Pancreas (tissue), 10 donors: ENCODE data around the gene SLC39A3. TPM values are rescaled to one million over a fixed set of nuclear protein-coding genes. Genes with fewer than 3 reads are reported as not detected.

Experiments used
- ATAC-seq, 4 donors: fragments of 200-7000 bp; cut with Tn5 transposase; one replicate each; pipeline versions ENCODE4 v1.8.0 to v1.9.1; 2020; ENCODE audit warnings: mild to moderate bottlenecking in 4 of 4, moderate library complexity in 4 of 4
- DNase-seq, 6 donors: peaks; one replicate each; pipeline ENCODE4 v3.0.0-alpha.2; 2020
- FAIRE-seq: peaks from 2 replicates; lab custom pipeline; 2012; peaks lifted over from hg19 to GRCh38; lab: Jason Lieb, UNC
- H3K27ac ChIP-seq, 4 donors: fragments of 200-600 bp; sonication (generic); 1 replicate in 3 of 4; 2 replicates in 1 of 4; pipeline versions ENCODE4 v1.5.0 to v1.8.0; 2020
- H3K27me3 ChIP-seq, 4 donors: fragments of 200-600 bp; one replicate each; pipeline ENCODE4 v1.8.0; 2021
- H3K36me3 ChIP-seq, 3 donors: fragments of 200-600 bp; sonication (generic) in 1 of 3; one replicate each; pipeline versions ENCODE4 v1.5.0 to v1.8.0; 2020 to 2021
- H3K4me1 ChIP-seq, 3 donors: fragments of 200-600 bp; one replicate each; pipeline ENCODE4 v1.8.0; 2021
- H3K4me3 ChIP-seq, 4 donors: fragments of 200-600 bp; sonication (generic) in 2 of 4; one replicate each; pipeline versions ENCODE4 v1.5.0 to v1.8.0; 2020 to 2021
- H3K9me3 ChIP-seq, 4 donors: fragments of 200-600 bp; one replicate each; pipeline ENCODE4 v1.8.0; 2021
- WGBS, 2 donors: extraction: QIAGEN DNeasy Blood & Tissue Kit; methylation state at CpG; one replicate each; pipeline ENCODE4 v1.1.7; 2013; 5-methylcytosine and 5-hydroxymethylcytosine counted together
- intact Hi-C, 3 donors: fragments of 100-400 bp; cut with DNase I; formaldehyde crosslinking; loops; one replicate each; pipeline versions ENCODE4 v1.11.1 to v1.14.2; 2022
- polyA plus RNA-seq, 2 donors: library from polyadenylated mRNA; stranded (reverse); fragments of 200-250 nt; gene quantifications; one replicate each; pipeline ENCODE4 v1.2.3, GENCODE V29; 2013
- total RNA-seq, 6 donors: library from RNA; stranded (reverse); fragmentation: NEBNext Ultra II Directional in 4 of 6; extraction: Animal tissue kit (Norgen Biotek cat#: 25700) in 4 of 6; gene quantifications; one replicate each; pipeline versions ENCODE4 v1.2.1 to v1.2.4, GENCODE V29; 2021 to 2023
- TF ChIP-seq, protein P1 (sequence below), 4 donors: fragments of 200-600 bp; sonication (generic) in 3 of 4; IDR thresholded peaks; one replicate each; pipeline versions ENCODE4 v1.5.0 to v1.8.0; 2021; ENCODE audit warnings: antibody characterized with exemption in 4 of 4
- donor health status: healthy with polysubstance abuse.
- donor health status: DM: no; HTN: no; CAD: no; lungs with moderate emphysema.
- donor health status: DM: no; HTN: no; CAD: no.
- donor health status: control.
- donor health status: control.
- donor health status: Bipolar disorder and iron deficiency.
- donor health status: DM: yes; HTN: yes; CAD: no.
- donor health status: DM: no; HTN: no; CAD: no.
- donor health status: DM: no; HTN: no; CAD: no.
- donor health status: DM: yes; HTN: yes; CAD: no.

The SLC39A3 gene
- total and polyA plus RNA-seq, 8 donors, result 8.7 to 25.6 (median 13.0) TPM

DNA sequence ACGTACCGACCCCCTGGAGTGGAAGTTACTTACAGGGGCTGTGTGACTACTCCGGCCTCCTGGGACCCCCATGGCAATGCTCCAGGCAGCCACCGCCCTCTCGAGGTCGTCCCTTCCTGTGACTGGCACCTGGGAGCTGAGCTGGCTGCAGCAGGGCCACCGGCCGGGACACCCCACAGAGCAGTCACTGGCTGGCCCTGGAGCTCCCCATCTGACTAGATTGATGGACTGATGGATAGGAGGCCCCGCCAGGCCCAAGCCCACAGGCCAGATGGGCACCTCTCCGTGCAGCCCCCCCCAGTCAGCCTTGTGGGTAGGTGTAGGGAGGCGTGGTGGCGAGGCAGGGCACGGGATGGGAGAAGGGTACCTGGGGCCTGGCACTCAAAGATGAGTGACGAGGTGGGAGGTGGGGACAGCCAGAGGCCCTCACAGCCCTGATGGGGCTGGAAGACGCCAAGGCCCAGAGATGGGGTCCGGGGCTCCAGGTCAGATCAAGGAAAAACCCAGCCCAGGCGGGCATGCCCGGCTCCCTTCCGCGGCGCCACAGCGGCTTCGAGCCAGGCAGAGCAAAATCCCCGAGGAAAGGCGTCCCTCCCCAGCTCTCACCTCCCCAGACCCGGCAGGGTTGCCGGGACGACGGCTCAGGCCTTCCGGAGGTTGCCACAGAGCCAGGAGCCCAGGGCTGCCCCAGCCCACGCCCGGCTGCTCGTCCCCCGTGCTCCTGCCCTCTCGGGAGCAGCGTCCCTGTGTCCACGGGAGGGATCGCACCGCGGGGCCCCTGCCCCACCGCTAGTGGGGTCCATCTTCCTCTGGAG lies 8.4 kb downstream of the SLC39A3 start:
- DNase-seq (no peak), ATAC-seq (no peak), FAIRE-seq (no peak)
- Histone ChIP-seq H3K27me3 (no peaks in the 10 kb centered on the region), H3K36me3 (peaks cover 0 to 3% (median 0%) of the 10 kb centered on the region in 3 donors), H3K4me1 (no peaks in the 10 kb centered on the region), H3K9me3 (no peaks in the 10 kb centered on the region), H3K4me3 (no peak overlapping the region), H3K27ac (no peak overlapping the region)
- intact Hi-C loops, result no loop called here
- 88% methylated on average over 41 of the region's 41 CpGs for WGBS, 2 donors
- TF ChIP-seq, protein P1, sequence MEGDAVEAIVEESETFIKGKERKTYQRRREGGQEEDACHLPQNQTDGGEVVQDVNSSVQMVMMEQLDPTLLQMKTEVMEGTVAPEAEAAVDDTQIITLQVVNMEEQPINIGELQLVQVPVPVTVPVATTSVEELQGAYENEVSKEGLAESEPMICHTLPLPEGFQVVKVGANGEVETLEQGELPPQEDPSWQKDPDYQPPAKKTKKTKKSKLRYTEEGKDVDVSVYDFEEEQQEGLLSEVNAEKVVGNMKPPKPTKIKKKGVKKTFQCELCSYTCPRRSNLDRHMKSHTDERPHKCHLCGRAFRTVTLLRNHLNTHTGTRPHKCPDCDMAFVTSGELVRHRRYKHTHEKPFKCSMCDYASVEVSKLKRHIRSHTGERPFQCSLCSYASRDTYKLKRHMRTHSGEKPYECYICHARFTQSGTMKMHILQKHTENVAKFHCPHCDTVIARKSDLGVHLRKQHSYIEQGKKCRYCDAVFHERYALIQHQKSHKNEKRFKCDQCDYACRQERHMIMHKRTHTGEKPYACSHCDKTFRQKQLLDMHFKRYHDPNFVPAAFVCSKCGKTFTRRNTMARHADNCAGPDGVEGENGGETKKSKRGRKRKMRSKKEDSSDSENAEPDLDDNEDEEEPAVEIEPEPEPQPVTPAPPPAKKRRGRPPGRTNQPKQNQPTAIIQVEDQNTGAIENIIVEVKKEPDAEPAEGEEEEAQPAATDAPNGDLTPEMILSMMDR (IDR thresholded peaks at IDR 0.05), result no peak

DNA sequence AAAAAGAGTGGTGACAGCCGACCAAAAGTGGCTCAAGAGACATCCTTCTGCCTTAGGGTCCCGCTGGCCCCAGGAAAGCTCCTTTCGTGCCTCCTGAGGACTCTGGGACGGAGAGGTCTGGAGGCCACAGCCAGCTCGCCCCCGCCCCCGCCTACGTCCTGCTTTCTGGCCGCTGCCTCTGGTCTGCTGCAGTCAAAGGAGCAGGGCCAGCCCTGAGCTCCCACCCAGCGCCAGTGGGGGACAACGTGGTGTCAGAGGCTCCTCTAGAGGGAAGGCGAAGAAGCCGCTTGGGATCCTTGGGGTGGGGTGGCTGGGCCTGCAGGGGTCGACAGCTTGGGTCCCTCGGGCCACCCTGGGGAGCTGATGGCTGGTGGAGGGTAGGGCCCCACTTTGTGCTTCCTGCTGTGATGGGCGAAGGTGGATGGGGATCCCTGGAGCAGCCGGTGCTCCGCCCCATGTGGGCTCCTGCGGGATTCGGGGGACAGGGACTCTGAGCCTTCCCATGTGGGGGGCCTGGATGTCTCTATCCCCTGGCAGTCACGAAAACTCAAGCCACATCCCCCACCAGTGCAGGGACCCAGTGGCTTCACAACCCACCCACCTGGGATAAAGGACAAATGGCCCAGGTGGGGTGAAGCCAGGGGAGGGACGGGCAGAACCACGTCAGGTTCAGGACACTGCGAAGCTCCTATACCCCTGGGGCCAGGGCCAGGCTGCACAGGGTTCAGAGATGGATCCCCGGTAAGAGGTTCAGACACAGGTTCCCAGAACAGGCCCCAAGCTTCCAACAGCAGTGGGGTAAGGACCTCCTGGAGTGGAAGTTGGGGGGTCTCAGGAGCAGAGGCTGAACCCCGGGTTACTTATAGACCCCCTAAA lies 9.6 kb downstream of the SLC39A3 start:
- no peak for DNase-seq
- Histone ChIP-seq H3K27me3 (no peaks in the 10 kb centered on the region), H3K4me1 (no peaks in the 10 kb centered on the region), H3K27ac (no peak overlapping the region), H3K4me3 (no peak overlapping the region), H3K36me3 (peaks cover 0 to 3% (median 0%) of the 10 kb centered on the region in 3 donors), H3K9me3 (no peaks in the 10 kb centered on the region)
- TF ChIP-seq, protein P1 (IDR thresholded peaks at IDR 0.05), result no peak
- 92 to 93% methylated on average over 26 of the region's 26 CpGs for WGBS, 2 donors
- intact Hi-C loops, result no loop called here
- no peak for FAIRE-seq
- no peak for ATAC-seq

DNA sequence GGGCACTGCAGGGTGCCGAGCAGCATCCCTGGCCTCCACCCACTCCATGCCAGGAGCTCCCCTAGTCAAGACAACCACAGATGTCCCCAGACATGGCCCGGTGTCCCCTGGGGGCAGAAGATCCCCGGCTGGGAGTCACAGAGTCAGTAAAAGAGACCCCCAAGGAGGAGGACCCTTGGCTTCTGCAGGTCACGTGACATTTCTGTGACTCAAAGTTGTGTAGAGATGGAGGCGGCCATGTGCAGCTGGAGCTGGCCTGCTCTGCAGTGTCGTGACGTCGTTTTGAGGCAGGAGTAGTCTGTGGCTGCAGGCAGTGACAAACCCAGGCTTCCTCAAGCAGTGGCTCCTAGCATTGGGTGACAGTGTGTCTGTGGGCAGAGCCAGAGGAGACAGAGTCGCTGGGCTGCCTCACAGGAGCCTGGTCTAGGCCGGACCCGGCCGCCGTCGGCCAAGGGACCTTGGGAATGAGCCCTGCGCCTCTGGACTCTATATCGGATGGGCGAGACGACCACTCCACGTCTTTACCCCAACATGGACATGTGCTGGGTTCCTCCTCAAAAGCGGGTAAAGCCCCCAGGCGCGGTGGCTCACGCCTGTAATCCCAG lies 10.9 kb downstream of the SLC39A3 start:
- Histone ChIP-seq H3K4me3 (no peak overlapping the region), H3K27ac (no peak overlapping the region), H3K4me1 (no peaks in the 10 kb centered on the region), H3K36me3 (peaks cover 0 to 3% (median 0%) of the 10 kb centered on the region in 3 donors), H3K9me3 (no peaks in the 10 kb centered on the region), H3K27me3 (no peaks in the 10 kb centered on the region)
- ATAC-seq (no peak), FAIRE-seq (no peak), DNase-seq (peak in 1 of 6 donors; percentile 47)
- WGBS, 2 donors, result 83 to 87% methylated on average over 23 of the region's 23 CpGs
- TF ChIP-seq, protein P1 (IDR thresholded peaks at IDR 0.05), result no peak
- intact Hi-C loops, result no loop called here

DNA sequence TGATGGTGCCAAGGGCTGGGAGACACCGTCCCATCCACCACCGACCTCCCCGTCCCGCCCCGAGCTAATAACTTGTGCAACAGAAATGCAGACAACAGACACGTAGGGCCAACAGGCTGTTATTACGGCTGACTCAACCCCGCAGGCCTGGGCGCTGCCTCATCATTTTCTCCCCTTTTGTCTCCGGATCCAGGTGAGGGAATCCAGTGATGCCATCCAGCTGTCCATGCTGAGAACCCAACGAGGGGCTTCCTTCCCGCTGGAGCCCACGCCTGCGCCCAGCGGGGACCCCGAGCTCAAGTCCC lies 12.2 kb downstream of the SLC39A3 start:
- no peaks in the 10 kb centered on the region for H3K36me3 ChIP-seq
- ATAC-seq (no peak), DNase-seq (no peak), FAIRE-seq (no peak)
- no peak overlapping the region for H3K4me3 ChIP-seq
- no peaks in the 10 kb centered on the region for H3K4me1 ChIP-seq
- WGBS, 2 donors, result 77% methylated on average over 16 of the region's 16 CpGs
- intact Hi-C loops, result no loop called here
- no peaks in the 10 kb centered on the region for H3K27me3 ChIP-seq
- H3K9me3 ChIP-seq, result no peaks in the 10 kb centered on the region
- TF ChIP-seq, protein P1 (IDR thresholded peaks at IDR 0.05), result no peak
- no peak overlapping the region for H3K27ac ChIP-seq
